Stimulated activated naive CD8-positive, alpha-beta T cell treated with anti-CD3 and anti-CD28 coated beads, Interleukin-15, Interleukin-2, amounts not matched to agents 100 ng/mL and 50 ng/mL, for 24 hours (primary cell): Measurements from ENCODE around the gene HOXD8.

ENCODE experiments used
- H3K27ac Mint-ChIP-seq: one replicate; pipeline ENCODE4 v1.8.0; 2021; ENCODE audit warnings: mild to moderate bottlenecking, mixed read lengths
- H3K27me3 Mint-ChIP-seq: one replicate; pipeline ENCODE4 v1.8.0; 2021; ENCODE audit warnings: mixed read lengths
- H3K36me3 Mint-ChIP-seq: one replicate; pipeline ENCODE4 v1.8.0; 2021; ENCODE audit warnings: low read depth, mixed read lengths
- H3K4me1 Mint-ChIP-seq: one replicate; pipeline ENCODE4 v1.8.0; 2021; ENCODE audit warnings: low read depth, mixed read lengths
- H3K4me3 Mint-ChIP-seq: one replicate; pipeline ENCODE4 v1.8.0; 2021; ENCODE audit warnings: mild to moderate bottlenecking, mixed read lengths
- H3K9me3 Mint-ChIP-seq: one replicate; pipeline ENCODE4 v1.8.0; 2021; ENCODE audit warnings: mixed read lengths

Gene HOXD8

DNA sequence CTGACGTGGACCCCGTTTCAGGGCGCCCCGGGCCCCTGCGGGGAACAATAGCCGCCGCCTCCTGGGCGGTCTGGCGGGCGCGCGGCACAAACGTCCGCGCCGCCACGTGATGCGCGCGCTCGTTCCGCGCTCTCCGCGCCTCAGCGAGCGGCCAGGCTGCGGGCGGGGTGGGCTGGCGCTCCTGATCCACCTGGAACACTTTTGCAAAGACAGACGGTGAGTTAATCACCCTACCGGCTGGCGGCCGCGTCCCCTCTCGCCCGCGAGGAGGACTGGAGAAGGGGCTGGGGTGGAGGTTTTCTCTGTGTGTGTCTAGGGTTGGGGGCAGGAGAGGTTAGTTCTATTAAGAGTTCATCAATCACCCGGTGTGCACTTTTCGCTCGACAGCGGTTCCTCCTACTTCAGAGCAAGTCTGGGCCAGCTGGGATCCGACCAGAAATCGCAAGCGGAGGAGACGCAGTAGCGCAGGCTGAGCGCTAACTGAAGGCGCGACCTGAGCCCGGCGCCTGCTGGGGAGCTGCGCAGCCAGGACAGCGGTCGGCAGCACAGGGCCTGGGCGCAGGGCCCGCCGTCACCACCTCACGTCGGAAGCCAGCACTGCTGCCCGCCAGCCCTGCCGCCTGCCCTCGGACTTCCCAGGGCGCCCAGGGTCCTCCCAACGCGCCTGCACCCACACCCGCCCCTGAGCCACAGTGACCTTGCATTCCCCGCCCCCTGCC lies 48.7 kb downstream of the HOXD8 start:
- H3K27ac Mint-ChIP-seq = no peak overlapping the region
- H3K4me3 Mint-ChIP-seq = no peak overlapping the region
- no peaks in the 10 kb centered on the region for H3K9me3 Mint-ChIP-seq
- H3K36me3 Mint-ChIP-seq = no peaks in the 10 kb centered on the region
- peaks cover 91% of the 10 kb centered on the region for H3K27me3 Mint-ChIP-seq
- H3K4me1 Mint-ChIP-seq = peaks cover 14% of the 10 kb centered on the region

DNA sequence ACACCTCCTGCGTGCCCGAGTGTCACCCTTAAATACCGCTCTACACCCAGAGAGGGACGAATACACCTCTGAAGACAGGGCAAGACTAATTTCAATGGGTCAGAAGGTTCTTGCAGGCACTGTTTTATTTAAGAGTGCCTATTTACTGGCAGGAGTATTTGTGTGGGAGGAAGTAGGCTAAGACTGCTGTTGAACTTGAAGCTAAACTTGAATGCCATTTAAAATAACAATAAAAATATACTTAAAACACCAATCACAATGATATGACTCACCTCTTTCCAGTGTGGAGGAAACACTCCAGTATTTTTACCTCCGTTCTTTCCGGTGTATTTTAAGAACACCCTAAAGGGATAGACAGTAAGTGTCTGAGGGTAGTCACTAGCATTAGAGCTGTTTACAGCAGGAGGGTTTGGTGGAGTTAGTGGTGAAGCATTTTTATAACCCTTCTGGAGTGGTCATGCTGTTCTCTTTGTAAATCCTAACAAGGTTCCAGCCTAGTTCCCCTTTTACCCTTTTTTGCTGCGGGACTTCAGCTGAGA lies 49.3 kb downstream of the HOXD8 start:
- Mint-ChIP-seq H3K4me1 (peaks cover 12% of the 10 kb centered on the region), H3K4me3 (no peak overlapping the region), H3K27me3 (peaks cover 91% of the 10 kb centered on the region), H3K9me3 (no peaks in the 10 kb centered on the region), H3K36me3 (no peaks in the 10 kb centered on the region), H3K27ac (no peak overlapping the region)

DNA sequence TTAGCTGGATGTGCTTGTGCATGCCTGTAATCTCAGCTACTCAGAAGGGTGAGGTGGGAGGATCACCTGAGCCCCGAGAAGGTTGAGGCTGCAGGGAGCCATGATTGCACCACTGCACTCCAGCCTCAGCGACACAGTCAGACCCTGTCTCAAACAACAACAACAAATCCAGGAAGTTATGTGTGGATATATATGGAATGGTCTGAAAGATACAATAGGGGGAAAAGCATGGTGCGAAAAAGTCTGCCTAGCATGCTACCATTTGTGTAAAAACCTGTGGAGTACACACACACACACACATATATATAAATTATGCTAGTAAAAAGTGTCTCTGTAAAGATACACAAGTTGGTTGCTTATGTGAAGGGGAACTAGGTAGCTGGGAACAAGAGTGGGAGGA lies 52.0 kb downstream of the HOXD8 start:
- Mint-ChIP-seq H3K27ac (no peak overlapping the region), H3K9me3 (no peaks in the 10 kb centered on the region), H3K36me3 (peaks cover 3% of the 10 kb centered on the region), H3K27me3 (peaks cover 88% of the 10 kb centered on the region), H3K4me3 (no peak overlapping the region), H3K4me1 (no peaks in the 10 kb centered on the region)
